Measurements from ENCODE around the gene B3GNT8.
"Not testable (repeated sequence)": the region's sequence is repeated elsewhere in the genome, so short reads cannot be mapped to it uniquely, and the experiment has no call there.

Gene B3GNT8

GRCh38 chr19:41426952-41427646 lies at the start of gene B3GNT8:
Gene B3GNT8, minus strand, starts transcription at chr19:41427374. Its CDS starts 596 bp downstream, at chr19:41426778.
- DNase-seq = peak; percentile 28

GRCh38 chr19:41476583-41476982 lies 49.4 kb upstream of the B3GNT8 start:
- no peak for DNase-seq

GRCh38 chr19:41463257-41464256 lies 36.4 kb upstream of the B3GNT8 start:
- not testable (repeated sequence) for DNase-seq

GRCh38 chr19:41462497-41462896 lies 35.3 kb upstream of the B3GNT8 start:
- no peak for DNase-seq

- no peak for DNase-seq
These were observed 30.1 kb upstream of the B3GNT8 start for GRCh38 chr19:41457241-41457640.

GRCh38 chr19:41456342-41456918 lies 29.3 kb upstream of the B3GNT8 start:
- no peak for DNase-seq

GRCh38 chr19:41455936-41456335 lies 28.8 kb upstream of the B3GNT8 start:
- DNase-seq = no peak

GRCh38 chr19:41452584-41453275 lies 25.6 kb upstream of the B3GNT8 start:
- DNase-seq = no peak

GRCh38 chr19:41449865-41450178 lies 22.6 kb upstream of the B3GNT8 start:
- no peak for DNase-seq

GRCh38 chr19:41449079-41449864 lies 22.1 kb upstream of the B3GNT8 start:
- peak; percentile 23 for DNase-seq

GRCh38 chr19:41447732-41448332 lies 20.7 kb upstream of the B3GNT8 start:
- DNase-seq = peak; percentile 74

GRCh38 chr19:41445575-41445974 lies 18.4 kb upstream of the B3GNT8 start:
- DNase-seq = no peak

GRCh38 chr19:41443813-41444455 lies 16.8 kb upstream of the B3GNT8 start:
- DNase-seq = peak; percentile 97

GRCh38 chr19:41442473-41443355 lies 15.5 kb upstream of the B3GNT8 start, which contains the start of gene ERICH4:
Gene ERICH4, plus strand, starts transcription at chr19:41443156. Its CDS starts 14 bp downstream, at chr19:41443170.
- DNase-seq = no peak

- no peak for DNase-seq
These were observed 14.3 kb upstream of the B3GNT8 start for GRCh38 chr19:41441321-41441945.

- peak; percentile 98 for DNase-seq
These were observed 12.5 kb upstream of the B3GNT8 start, which contains the start of gene DMAC2 for GRCh38 chr19:41439441-41440222. Gene DMAC2, minus strand, starts transcription at chr19:41439912. Its CDS starts 13 bp downstream, at chr19:41439899.

GRCh38 chr19:41437944-41438574 lies 10.9 kb upstream of the B3GNT8 start:
- no peak for DNase-seq

GRCh38 chr19:41436674-41436951 lies 9.4 kb upstream of the B3GNT8 start:
- no peak for DNase-seq

All from NCI-H526 treated with DMSO at 0.1 percent for 48 hours (cell line).